ENCODE data around the gene WDR90.

Gene WDR90

GRCh38 chr16:705431-706188 lies 56.4 kb downstream of the WDR90 start, which contains the start of gene FBXL16:
Gene FBXL16, minus strand, starts transcription at chr16:705801. Its CDS starts 8,396 bp downstream, at chr16:697405.
- TF ChIP-seq CTCF (IDR thresholded peaks at IDR 0.05; ENCODE audit: extremely low read depth, missing control alignments), result no peak
- DNase-seq (ENCODE audit: low spot score), result no peak

GRCh38 chr16:706189-707061 lies 57.3 kb downstream of the WDR90 start:
- no peak for TF ChIP-seq CTCF (IDR thresholded peaks at IDR 0.05; ENCODE audit: extremely low read depth, missing control alignments)
- DNase-seq (ENCODE audit: low spot score), result no peak

- DNase-seq (ENCODE audit: low spot score), result no peak
- TF ChIP-seq CTCF (IDR thresholded peaks at IDR 0.05; ENCODE audit: extremely low read depth, missing control alignments), result no peak
Measured at GRCh38 chr16:707062-707538, 57.9 kb downstream of the WDR90 start.

GRCh38 chr16:708019-708418 lies 58.9 kb downstream of the WDR90 start:
- no peak for TF ChIP-seq CTCF (IDR thresholded peaks at IDR 0.05; ENCODE audit: extremely low read depth, missing control alignments)

GRCh38 chr16:708959-709358 lies 59.8 kb downstream of the WDR90 start:
- no peak for TF ChIP-seq CTCF (IDR thresholded peaks at IDR 0.05; ENCODE audit: extremely low read depth, missing control alignments)
- no peak for DNase-seq (ENCODE audit: low spot score)

More at GRCh38 chr16:708019-708418, 58.9 kb downstream of the WDR90 start:
- no peak for DNase-seq (ENCODE audit: low spot score)

- no peak for DNase-seq (ENCODE audit: low spot score)
- TF ChIP-seq CTCF (IDR thresholded peaks at IDR 0.05; ENCODE audit: extremely low read depth, missing control alignments), result no peak
Measured at GRCh38 chr16:709566-710499, 60.7 kb downstream of the WDR90 start.
